CD4-positive, alpha-beta memory T cell (primary cell): ENCODE results near the gene SIK3. TPM values are rescaled to one million over a fixed set of nuclear protein-coding genes. Genes with fewer than 3 reads are reported as not detected.

Source experiments
- CTCF ChIA-PET: fragments of 350-600 bp; sonication (Branson Sonifier 250); formaldehyde crosslinking; loops from one replicate; lab custom pipeline; 2021; ENCODE audit warnings: inconsistent platforms; ENCODE audit not compliant: partially characterized antibody; lab: Charles Lee
- POLR2A ChIA-PET: fragments of 350-600 bp; sonication (Branson Sonifier 250); formaldehyde crosslinking; loops from one replicate; lab custom pipeline; 2021; ENCODE audit not compliant: partially characterized antibody; lab: Charles Lee
- DNase-seq, 5 donors: peaks; one replicate each; pipeline versions ENCODE4 v3.0.0 to v3.0.0-alpha.2; 2020 to 2022; ENCODE audit warnings: mixed read lengths in 1 of 5
- H3K27ac ChIP-seq: one replicate; pipeline ENCODE4 v1.7.0; 2013; ENCODE audit warnings: low read depth, low read length
- H3K27me3 ChIP-seq: 2 replicates; pipeline ENCODE4 v1.7.0; 2013; ENCODE audit warnings: mild to moderate bottlenecking, low read length, moderate library complexity; ENCODE audit not compliant: insufficient read depth
- H3K36me3 ChIP-seq: 2 replicates; pipeline ENCODE4 v1.7.0; 2013; ENCODE audit warnings: mild to moderate bottlenecking, low read length, moderate library complexity; ENCODE audit not compliant: insufficient read depth
- H3K4me1 ChIP-seq: 2 replicates; pipeline ENCODE4 v1.7.0; 2013; ENCODE audit warnings: mild to moderate bottlenecking, low read length, moderate library complexity; ENCODE audit not compliant: insufficient read depth
- H3K4me3 ChIP-seq, 2 donors: one replicate each; pipeline ENCODE4 v1.7.0; 2013; ENCODE audit warnings: low read length in 2 of 2, mild to moderate bottlenecking in 1 of 2
- H3K9me3 ChIP-seq, 2 donors: one replicate each; pipeline ENCODE4 v1.7.0; 2013; ENCODE audit warnings: low read length in 2 of 2, control low read depth in 1 of 2; ENCODE audit not compliant: control insufficient read depth in 1 of 2
- H3K27ac Mint-ChIP-seq, 7 donors: one replicate each; pipeline ENCODE4 v1.8.0; 2020 to 2021; ENCODE audit warnings: mixed read lengths in 7 of 7, mild to moderate bottlenecking in 6 of 7, inconsistent platforms in 3 of 7, moderate library complexity in 3 of 7
- H3K27me3 Mint-ChIP-seq, 2 donors: one replicate each; pipeline ENCODE4 v1.8.0; 2020 to 2021; ENCODE audit warnings: mixed read lengths in 2 of 2
- H3K36me3 Mint-ChIP-seq, 2 donors: one replicate each; pipeline ENCODE4 v1.8.0; 2020 to 2021; ENCODE audit warnings: mixed read lengths in 2 of 2, inconsistent platforms in 1 of 2, mild to moderate bottlenecking in 1 of 2
- H3K4me1 Mint-ChIP-seq, 4 donors: one replicate each; pipeline ENCODE4 v1.8.0; 2020 to 2021; ENCODE audit warnings: mixed read lengths in 4 of 4, mild to moderate bottlenecking in 1 of 4
- H3K4me3 Mint-ChIP-seq, 8 donors: one replicate each; pipeline ENCODE4 v1.8.0; 2020 to 2021; ENCODE audit warnings: mixed read lengths in 8 of 8, mild to moderate bottlenecking in 7 of 8, moderate library complexity in 6 of 8, inconsistent platforms in 3 of 8
- H3K9me3 Mint-ChIP-seq, 8 donors: one replicate each; pipeline ENCODE4 v1.8.0; 2020 to 2021; ENCODE audit warnings: mixed read lengths in 8 of 8, mild to moderate bottlenecking in 5 of 8, inconsistent platforms in 3 of 8, moderate library complexity in 1 of 8
- intact Hi-C: fragments of 100-400 bp; cut with micrococcal nuclease; formaldehyde crosslinking; loops from one replicate; pipeline ENCODE4 v1.15.1; 2023
- polyA plus RNA-seq, 2 donors: library from polyadenylated mRNA; unstranded; fragments of 300-500 nt; fragmentation: Illumina TruSeq; gene quantifications; one replicate each; pipeline ENCODE4 v1.2.3, GENCODE V29; 2021
- total RNA-seq, 2 experiments: library from RNA; stranded (reverse); gene quantifications; one replicate each; pipeline ENCODE4 v1.2.3, GENCODE V29; 2021

Gene SIK3
- total and polyA plus RNA-seq, 4 experiments from 2014 or later: 9.7 to 97.5 (median 62.5) TPM

GRCh38 chr11:117059611-117060148 lies 38.5 kb downstream of the SIK3 start:
- H3K4me1 ChIP-seq: peaks cover 50% of the 10 kb centered on the region
- Mint-ChIP-seq H3K27me3 (no peaks in the 10 kb centered on the region), H3K9me3 (peaks cover 0 to 2% (median 0%) of the 10 kb centered on the region in 8 donors), H3K4me1 (peaks cover 55 to 80% (median 65%) of the 10 kb centered on the region in 4 donors), H3K4me3 (peak overlapping the region in 3 of 8 donors; percentile 7 to 67 (median 11)), H3K27ac (peak overlapping the region in 4 of 7 donors; percentile 2 to 47 (median 6)), H3K36me3 (peaks cover 6 to 11% of the 10 kb centered on the region in 2 donors)
- CTCF ChIA-PET: interaction anchor here (0.7 kb wide), 1 partner anchor 129 kb away, joined by 3 read pairs; no protein-coding TSS in a partner anchor
- intact Hi-C loops: no loop called here
- H3K27me3 ChIP-seq: no peaks in the 10 kb centered on the region
- no peak overlapping the region for H3K4me3 ChIP-seq
- POLR2A ChIA-PET: interaction anchor here (1.3 kb wide), 1 partner anchor 14 kb away, joined by 4 read pairs; no protein-coding TSS in a partner anchor
- no peaks in the 10 kb centered on the region for H3K36me3 ChIP-seq
- H3K9me3 ChIP-seq: no peaks in the 10 kb centered on the region
- DNase-seq: no peak
- H3K27ac ChIP-seq: no peak overlapping the region

DNA sequence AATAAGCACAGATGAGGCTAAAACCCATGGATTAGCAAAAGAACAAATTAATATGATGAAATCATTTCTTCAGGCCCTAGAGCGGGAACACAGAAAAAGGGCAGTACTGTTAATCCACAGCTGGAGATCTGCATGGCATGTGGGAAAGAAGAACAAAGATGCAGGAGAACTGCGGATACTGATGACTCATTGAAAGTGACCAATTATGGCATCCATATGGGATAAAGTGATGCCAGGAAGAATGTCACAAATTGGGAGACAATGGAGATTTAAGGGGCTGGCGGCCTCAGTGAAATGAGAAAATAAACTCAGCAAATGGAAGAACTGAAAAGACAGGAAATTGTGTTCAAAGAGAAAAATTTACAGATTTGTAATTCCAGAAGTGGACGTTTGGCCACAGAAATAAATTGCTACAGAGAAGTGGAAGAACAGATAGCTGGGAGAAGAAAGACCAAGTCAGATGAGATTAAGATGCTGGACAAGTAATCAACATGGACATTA lies 39.4 kb downstream of the SIK3 start:
- POLR2A ChIA-PET: interaction anchor here (1.3 kb wide), 1 partner anchor 14 kb away, joined by 4 read pairs; no protein-coding TSS in a partner anchor
- Histone ChIP-seq H3K9me3 (no peaks in the 10 kb centered on the region), H3K36me3 (no peaks in the 10 kb centered on the region), H3K4me3 (no peak overlapping the region), H3K27ac (no peak overlapping the region), H3K27me3 (no peaks in the 10 kb centered on the region), H3K4me1 (peaks cover 42% of the 10 kb centered on the region)
- Mint-ChIP-seq H3K9me3 (peaks cover 0 to 2% (median 0%) of the 10 kb centered on the region in 8 donors), H3K27me3 (no peaks in the 10 kb centered on the region), H3K27ac (peak overlapping the region in 4 of 7 donors; percentile 39 to 60 (median 48)), H3K36me3 (peaks cover 6 to 16% of the 10 kb centered on the region in 2 donors), H3K4me3 (peak overlapping the region in 1 of 8 donors; percentile 53), H3K4me1 (peaks cover 55 to 79% (median 63%) of the 10 kb centered on the region in 4 donors)
- CTCF ChIA-PET: no interaction called here
- DNase-seq: no peak
- intact Hi-C loops: no loop called here

- CTCF ChIA-PET: interaction anchor here (1.0 kb wide), 1 partner anchor 50 kb away, joined by 3 read pairs; no protein-coding TSS in a partner anchor
- H3K4me3 Mint-ChIP-seq: peak overlapping the region in 1 of 8 donors; percentile 26
- H3K27me3 Mint-ChIP-seq: no peaks in the 10 kb centered on the region
- Histone ChIP-seq H3K4me3 (no peak overlapping the region), H3K27ac (no peak overlapping the region), H3K9me3 (no peaks in the 10 kb centered on the region), H3K27me3 (no peaks in the 10 kb centered on the region), H3K36me3 (no peaks in the 10 kb centered on the region), H3K4me1 (peaks cover 31% of the 10 kb centered on the region)
- H3K9me3 Mint-ChIP-seq: peaks cover 0 to 3% (median 0%) of the 10 kb centered on the region in 8 donors
- intact Hi-C loops: no loop called here
- peaks cover 6 to 16% of the 10 kb centered on the region in 2 donors for H3K36me3 Mint-ChIP-seq
- POLR2A ChIA-PET: no interaction called here
- peaks cover 51 to 73% (median 57%) of the 10 kb centered on the region in 4 donors for H3K4me1 Mint-ChIP-seq
- H3K27ac Mint-ChIP-seq: peak overlapping the region in 3 of 7 donors; percentile 15 to 66 (median 32)
- DNase-seq: no peak
Observed at GRCh38 chr11:117057727-117058126, 40.5 kb downstream of the SIK3 start.

DNA sequence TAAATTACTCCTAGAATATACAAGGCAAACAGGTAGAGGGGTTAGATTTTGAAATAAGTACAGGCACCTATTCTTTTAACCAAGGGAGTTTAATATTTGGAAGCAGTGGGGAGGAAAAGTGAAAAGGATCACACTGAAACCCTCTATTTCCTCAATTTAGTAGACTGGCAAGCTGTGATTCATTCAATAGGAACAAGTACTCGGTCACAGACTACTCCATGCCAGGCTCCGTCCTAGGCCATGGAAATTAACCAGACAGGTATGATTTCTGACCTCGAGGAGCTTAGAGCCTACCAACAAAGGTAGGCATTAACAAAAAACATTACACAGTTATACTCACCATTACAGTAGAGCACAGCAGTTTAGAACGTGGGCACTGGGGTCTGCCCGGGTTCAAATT lies 40.9 kb downstream of the SIK3 start:
- DNase-seq: no peak
- no peaks in the 10 kb centered on the region for H3K9me3 ChIP-seq
- Mint-ChIP-seq H3K36me3 (peaks cover 8 to 16% of the 10 kb centered on the region in 2 donors), H3K4me3 (no peak overlapping the region), H3K9me3 (peaks cover 0 to 3% (median 0%) of the 10 kb centered on the region in 8 donors), H3K27me3 (no peaks in the 10 kb centered on the region), H3K27ac (no peak overlapping the region), H3K4me1 (peaks cover 47 to 73% (median 57%) of the 10 kb centered on the region in 4 donors)
- H3K4me3 ChIP-seq: no peak overlapping the region
- ChIA-PET POLR2A (no interaction called here), CTCF (interaction anchor here (1.0 kb wide), 1 partner anchor 49 kb away, joined by 3 read pairs; no protein-coding TSS in a partner anchor)
- H3K4me1 ChIP-seq: peaks cover 27% of the 10 kb centered on the region
- no peaks in the 10 kb centered on the region for H3K36me3 ChIP-seq
- intact Hi-C loops: no loop called here
- no peak overlapping the region for H3K27ac ChIP-seq
- no peaks in the 10 kb centered on the region for H3K27me3 ChIP-seq

DNA sequence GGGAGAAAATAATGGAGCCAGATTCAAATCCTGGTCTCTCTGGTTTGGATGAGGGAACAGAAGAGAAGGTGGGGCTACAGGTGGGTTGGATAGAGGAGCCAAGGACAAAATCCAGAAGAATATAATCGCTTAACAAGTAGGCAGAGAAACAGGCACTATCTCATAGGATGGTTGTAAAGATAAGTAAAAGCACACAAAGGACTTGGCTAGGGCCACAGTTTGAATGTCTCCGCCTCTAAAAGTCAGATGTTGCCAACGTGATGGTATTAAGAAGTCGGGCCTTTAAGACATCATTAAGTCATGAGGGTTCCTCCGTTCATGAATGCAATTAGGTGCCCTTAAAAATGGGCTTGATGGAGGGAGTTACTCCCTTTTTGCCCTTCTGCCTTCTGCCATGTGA lies 42.8 kb downstream of the SIK3 start:
- Mint-ChIP-seq H3K4me1 (peaks cover 39 to 71% (median 56%) of the 10 kb centered on the region in 4 donors), H3K4me3 (no peak overlapping the region), H3K9me3 (peaks cover 0 to 3% (median 0%) of the 10 kb centered on the region in 8 donors), H3K36me3 (peaks cover 16 to 19% of the 10 kb centered on the region in 2 donors), H3K27me3 (no peaks in the 10 kb centered on the region), H3K27ac (peak overlapping the region in 1 of 7 donors; percentile 42)
- no peak overlapping the region for H3K27ac ChIP-seq
- ChIA-PET CTCF (no interaction called here), POLR2A (no interaction called here)
- H3K9me3 ChIP-seq: no peaks in the 10 kb centered on the region
- no peak for DNase-seq
- H3K4me3 ChIP-seq: no peak overlapping the region
- H3K36me3 ChIP-seq: no peaks in the 10 kb centered on the region
- intact Hi-C loops: no loop called here
- H3K27me3 ChIP-seq: no peaks in the 10 kb centered on the region
- peaks cover 24% of the 10 kb centered on the region for H3K4me1 ChIP-seq

DNA sequence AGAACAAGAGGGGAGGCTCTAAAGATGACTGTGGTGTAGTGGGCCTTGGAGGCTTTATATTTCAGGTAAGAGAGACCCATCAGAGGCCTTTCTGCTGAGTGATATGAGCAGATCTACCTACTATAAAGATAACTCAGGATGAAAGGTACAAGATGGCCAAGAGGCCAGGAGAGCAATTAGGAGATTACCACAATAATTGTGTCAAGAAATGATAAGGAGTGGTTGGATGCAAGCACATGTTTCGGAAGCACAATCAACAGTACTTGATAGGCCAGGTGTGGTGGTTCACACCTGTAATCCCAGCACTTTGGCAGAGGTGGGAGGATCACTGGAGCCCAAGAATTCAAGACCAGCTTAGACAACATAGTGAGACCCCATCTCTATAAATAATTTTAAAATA lies 43.8 kb downstream of the SIK3 start:
- no peaks in the 10 kb centered on the region for H3K27me3 Mint-ChIP-seq
- Histone ChIP-seq H3K36me3 (no peaks in the 10 kb centered on the region), H3K4me1 (peaks cover 16% of the 10 kb centered on the region), H3K9me3 (no peaks in the 10 kb centered on the region), H3K27me3 (no peaks in the 10 kb centered on the region), H3K27ac (no peak overlapping the region), H3K4me3 (no peak overlapping the region)
- no peak for DNase-seq
- peaks cover 0 to 3% (median 0%) of the 10 kb centered on the region in 8 donors for H3K9me3 Mint-ChIP-seq
- intact Hi-C loops: no loop called here
- H3K36me3 Mint-ChIP-seq: peaks cover 16 to 22% of the 10 kb centered on the region in 2 donors
- no peak overlapping the region for H3K4me3 Mint-ChIP-seq
- peaks cover 30 to 63% (median 47%) of the 10 kb centered on the region in 4 donors for H3K4me1 Mint-ChIP-seq
- ChIA-PET CTCF (interaction anchor here (1.7 kb wide), 1 partner anchor 28 kb away, joined by 3 read pairs; no protein-coding TSS in a partner anchor), POLR2A (no interaction called here)
- H3K27ac Mint-ChIP-seq: peak overlapping the region in 4 of 7 donors; percentile 36 to 76 (median 52)
